Progenitor cell of endocrine pancreas (in vitro differentiated cells): ENCODE results near the gene SLC6A8. TPM values are rescaled to one million over a fixed set of nuclear protein-coding genes. Genes with fewer than 3 reads are reported as not detected.

Experiments used
- DNase-seq: peaks from one replicate; pipeline ENCODE4 v3.0.0; 2021; ENCODE audit warnings: low spot score; ENCODE audit not compliant: unreplicated experiment
- H3K27ac Mint-ChIP-seq: 2 replicates; pipeline ENCODE4 v1.8.0; 2021; ENCODE audit warnings: mild to moderate bottlenecking, moderate library complexity, mixed read lengths
- H3K27me3 Mint-ChIP-seq: 2 replicates; pipeline ENCODE4 v1.8.0; 2021; ENCODE audit warnings: mixed read lengths
- H3K36me3 Mint-ChIP-seq: 2 replicates; pipeline ENCODE4 v1.8.0; 2022; ENCODE audit warnings: mixed read lengths; ENCODE audit not compliant: insufficient read depth
- H3K4me1 Mint-ChIP-seq: 2 replicates; pipeline ENCODE4 v1.8.0; 2021; ENCODE audit warnings: low read depth, mixed read lengths
- H3K4me3 Mint-ChIP-seq: 2 replicates; pipeline ENCODE4 v1.8.0; 2021; ENCODE audit warnings: low read depth, mild to moderate bottlenecking, moderate library complexity, mixed read lengths
- H3K9me3 Mint-ChIP-seq: 2 replicates; pipeline ENCODE4 v1.8.0; 2021; ENCODE audit warnings: low read depth, mixed read lengths
- total RNA-seq: library from RNA; stranded (reverse); gene quantifications from 2 replicates; pipeline ENCODE4 v1.2.1, GENCODE V29; 2021
- TF ChIP-seq, protein P1 (sequence below): fragments of 200-600 bp; sonication (generic); IDR thresholded peaks from one replicate; pipeline ENCODE4 v1.5.0; 2021; ENCODE audit warnings: antibody characterized with exemption, mild to moderate bottlenecking; ENCODE audit not compliant: unreplicated experiment

SLC6A8 gene
- total RNA-seq, 1 donor from 2014 or later: 52.2 TPM

DNA sequence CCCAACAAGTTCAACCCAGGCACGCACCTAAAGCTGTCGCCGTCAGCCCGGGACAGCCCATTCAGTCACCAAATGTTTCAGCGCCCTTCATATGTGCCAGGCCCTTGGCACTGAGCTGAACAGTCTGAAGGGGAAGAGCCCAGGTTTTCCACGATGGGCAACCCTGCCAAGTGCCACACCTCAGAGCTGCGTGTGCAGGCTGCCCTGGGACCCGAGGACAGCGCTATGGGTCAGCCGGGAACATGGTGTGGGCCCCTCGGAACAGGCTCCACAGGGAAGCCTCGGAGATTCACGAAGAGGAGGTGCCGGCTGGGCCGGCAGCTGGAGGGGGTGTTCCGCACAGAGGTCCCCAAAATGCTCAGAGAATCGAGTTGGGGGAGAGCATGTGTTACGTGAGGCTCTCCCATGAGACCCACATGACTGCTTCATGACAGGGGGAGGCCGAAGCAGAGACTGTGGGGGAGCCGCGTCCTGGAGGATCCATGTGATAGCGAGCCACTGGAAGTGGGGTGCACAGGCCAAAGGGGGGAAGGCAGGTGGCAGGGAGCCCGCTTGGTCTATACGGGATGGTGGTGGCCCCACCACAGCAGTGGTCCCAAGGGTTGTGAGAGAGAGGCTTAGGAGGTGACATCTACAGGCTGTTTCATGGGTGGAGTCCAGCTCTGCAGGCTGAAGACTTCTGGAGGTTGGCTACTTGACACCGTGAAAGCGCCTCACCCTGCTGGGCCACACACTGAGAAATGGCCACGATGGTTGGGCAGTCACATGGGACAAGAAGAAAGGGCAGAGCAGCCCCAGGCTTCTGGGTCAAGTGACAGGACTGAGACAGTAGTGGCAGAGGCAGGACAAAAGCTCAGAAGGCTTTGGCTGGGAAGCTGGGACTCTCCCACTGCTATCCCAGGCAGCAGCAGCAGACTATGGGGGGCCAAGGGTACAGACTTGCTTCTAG lies 22.3 kb downstream of the SLC6A8 start:
- Mint-ChIP-seq H3K4me3 (no peak overlapping the region), H3K36me3 (peaks cover 9% of the 10 kb centered on the region), H3K9me3 (peaks cover 16% of the 10 kb centered on the region), H3K4me1 (peaks cover 1% of the 10 kb centered on the region), H3K27ac (no peak overlapping the region), H3K27me3 (no peaks in the 10 kb centered on the region)
- TF ChIP-seq, protein P1, sequence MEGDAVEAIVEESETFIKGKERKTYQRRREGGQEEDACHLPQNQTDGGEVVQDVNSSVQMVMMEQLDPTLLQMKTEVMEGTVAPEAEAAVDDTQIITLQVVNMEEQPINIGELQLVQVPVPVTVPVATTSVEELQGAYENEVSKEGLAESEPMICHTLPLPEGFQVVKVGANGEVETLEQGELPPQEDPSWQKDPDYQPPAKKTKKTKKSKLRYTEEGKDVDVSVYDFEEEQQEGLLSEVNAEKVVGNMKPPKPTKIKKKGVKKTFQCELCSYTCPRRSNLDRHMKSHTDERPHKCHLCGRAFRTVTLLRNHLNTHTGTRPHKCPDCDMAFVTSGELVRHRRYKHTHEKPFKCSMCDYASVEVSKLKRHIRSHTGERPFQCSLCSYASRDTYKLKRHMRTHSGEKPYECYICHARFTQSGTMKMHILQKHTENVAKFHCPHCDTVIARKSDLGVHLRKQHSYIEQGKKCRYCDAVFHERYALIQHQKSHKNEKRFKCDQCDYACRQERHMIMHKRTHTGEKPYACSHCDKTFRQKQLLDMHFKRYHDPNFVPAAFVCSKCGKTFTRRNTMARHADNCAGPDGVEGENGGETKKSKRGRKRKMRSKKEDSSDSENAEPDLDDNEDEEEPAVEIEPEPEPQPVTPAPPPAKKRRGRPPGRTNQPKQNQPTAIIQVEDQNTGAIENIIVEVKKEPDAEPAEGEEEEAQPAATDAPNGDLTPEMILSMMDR: no peak
- DNase-seq: no peak

DNA sequence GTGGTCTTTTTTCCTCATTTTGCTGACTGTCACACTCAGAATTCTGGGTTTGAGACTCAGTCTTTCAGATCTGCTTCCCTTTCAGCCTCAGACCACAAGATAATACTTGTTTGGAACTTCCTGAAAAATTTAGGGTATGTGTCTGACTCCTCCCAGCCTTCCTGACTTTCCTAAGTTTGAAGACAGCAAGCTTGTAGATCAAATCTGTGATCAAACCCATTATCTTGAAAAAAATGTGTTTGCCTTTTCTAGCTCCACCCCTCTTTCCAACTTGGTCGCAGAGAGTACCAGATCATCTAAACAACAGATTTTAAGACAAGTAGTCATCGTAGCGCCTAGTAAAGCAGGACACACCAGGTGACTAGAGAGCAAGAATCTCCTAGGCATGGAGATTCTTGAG lies 26.5 kb downstream of the SLC6A8 start:
- no peak for DNase-seq
- H3K9me3 Mint-ChIP-seq: peaks cover 11% of the 10 kb centered on the region
- no peaks in the 10 kb centered on the region for H3K4me1 Mint-ChIP-seq
- H3K27me3 Mint-ChIP-seq: no peaks in the 10 kb centered on the region
- H3K36me3 Mint-ChIP-seq: peaks cover 11% of the 10 kb centered on the region
- no peak overlapping the region for H3K4me3 Mint-ChIP-seq
- H3K27ac Mint-ChIP-seq: no peak overlapping the region
- TF ChIP-seq, protein P1: no peak

GRCh38 chrX:153717445-153717844 lies 29.7 kb downstream of the SLC6A8 start:
- Mint-ChIP-seq H3K36me3 (peaks cover 14% of the 10 kb centered on the region), H3K4me3 (no peak overlapping the region)

DNA sequence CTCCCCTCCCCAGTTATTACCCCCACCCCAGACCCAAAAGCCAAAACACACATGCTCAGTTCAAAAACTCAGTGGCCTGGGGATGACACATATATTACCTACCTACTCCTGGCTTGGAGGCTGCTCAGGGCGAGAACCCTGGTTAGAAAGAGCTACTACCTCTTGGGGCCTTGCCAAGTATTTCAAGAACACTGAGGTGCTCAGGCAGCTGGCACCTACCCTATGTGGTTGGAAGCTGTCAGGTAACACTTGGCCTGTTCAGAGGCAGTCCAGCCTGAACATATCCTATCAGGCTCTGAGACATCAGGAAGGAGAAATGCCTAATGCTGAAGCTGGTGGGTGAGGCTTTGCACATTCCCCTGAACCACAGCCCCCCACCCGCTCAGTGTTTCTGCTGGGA lies 31.5 kb downstream of the SLC6A8 start:
- H3K9me3 Mint-ChIP-seq: peaks cover 2% of the 10 kb centered on the region
- no peak overlapping the region for H3K4me3 Mint-ChIP-seq
- TF ChIP-seq, protein P1: no peak
- peaks cover 6% of the 10 kb centered on the region for H3K4me1 Mint-ChIP-seq
- H3K36me3 Mint-ChIP-seq: peaks cover 10% of the 10 kb centered on the region
- H3K27me3 Mint-ChIP-seq: no peaks in the 10 kb centered on the region
- H3K27ac Mint-ChIP-seq: no peak overlapping the region
- DNase-seq: no peak

More at GRCh38 chrX:153717445-153717844, 29.7 kb downstream of the SLC6A8 start:
- Mint-ChIP-seq H3K4me1 (peaks cover 2% of the 10 kb centered on the region), H3K9me3 (peaks cover 8% of the 10 kb centered on the region), H3K27me3 (no peaks in the 10 kb centered on the region), H3K27ac (no peak overlapping the region)
- DNase-seq: no peak
- TF ChIP-seq, protein P1: no peak

DNA sequence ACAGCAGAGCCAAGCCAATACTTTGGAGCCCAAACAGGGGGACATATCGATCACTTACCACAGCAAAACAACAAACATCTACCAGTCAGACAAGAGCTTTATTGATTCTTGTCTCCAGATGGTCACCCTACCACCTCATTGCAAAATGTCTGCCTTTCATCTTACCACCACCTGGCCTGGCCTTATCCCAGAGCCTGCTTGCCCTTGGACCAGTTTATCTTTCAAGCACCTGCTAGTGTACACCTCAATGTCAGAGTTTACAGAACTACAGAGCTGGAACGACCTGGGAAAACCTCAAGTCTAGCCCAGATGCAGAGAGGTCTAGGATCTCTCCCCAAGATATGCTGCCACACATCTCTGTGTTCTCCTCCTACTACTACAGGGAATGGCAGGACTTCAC lies 32.0 kb downstream of the SLC6A8 start:
- peaks cover 9% of the 10 kb centered on the region for H3K36me3 Mint-ChIP-seq
- no peak overlapping the region for H3K4me3 Mint-ChIP-seq
- H3K9me3 Mint-ChIP-seq: no peaks in the 10 kb centered on the region
- DNase-seq: no peak
- H3K27me3 Mint-ChIP-seq: no peaks in the 10 kb centered on the region
- H3K27ac Mint-ChIP-seq: no peak overlapping the region
- peaks cover 6% of the 10 kb centered on the region for H3K4me1 Mint-ChIP-seq
- TF ChIP-seq, protein P1: no peak
